Activated CD8-positive, alpha-beta memory T cell treated with anti-CD3 and anti-CD28 coated beads for 48 hours (primary cell): ENCODE measurements around the gene SART1.
"Not testable (repeated sequence)": the region's sequence is repeated elsewhere in the genome, so short reads cannot be mapped to it uniquely, and the experiment has no call there.

ENCODE experiments used
- DNase-seq, 3 experiments: peaks; one replicate each; pipeline ENCODE4 v3.0.0-alpha.2; 2020; ENCODE audit warnings: low read depth in 2 of 3, low spot score in 2 of 3

The SART1 gene

DNA sequence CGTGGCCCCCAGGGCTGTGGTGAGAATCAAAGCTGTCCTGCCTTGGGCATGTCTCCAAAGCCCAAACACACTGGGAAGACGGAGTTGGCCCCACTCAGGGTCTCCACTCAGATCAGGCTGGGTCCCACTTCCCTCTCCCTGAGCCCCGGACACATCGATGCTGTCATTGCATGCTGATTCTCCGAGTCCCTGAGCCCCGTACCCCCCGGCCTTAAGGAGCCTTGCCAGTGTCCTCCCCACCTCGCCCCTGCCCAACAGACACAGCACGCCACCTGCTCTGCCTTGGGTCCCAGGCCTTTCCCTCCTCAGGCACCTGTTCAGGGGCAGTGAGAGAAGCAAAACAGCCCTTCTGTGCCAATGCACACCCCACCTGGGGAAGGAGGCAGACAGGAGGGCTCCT is 25.8 kb downstream of the SART1 start:
- no peak for DNase-seq

DNA sequence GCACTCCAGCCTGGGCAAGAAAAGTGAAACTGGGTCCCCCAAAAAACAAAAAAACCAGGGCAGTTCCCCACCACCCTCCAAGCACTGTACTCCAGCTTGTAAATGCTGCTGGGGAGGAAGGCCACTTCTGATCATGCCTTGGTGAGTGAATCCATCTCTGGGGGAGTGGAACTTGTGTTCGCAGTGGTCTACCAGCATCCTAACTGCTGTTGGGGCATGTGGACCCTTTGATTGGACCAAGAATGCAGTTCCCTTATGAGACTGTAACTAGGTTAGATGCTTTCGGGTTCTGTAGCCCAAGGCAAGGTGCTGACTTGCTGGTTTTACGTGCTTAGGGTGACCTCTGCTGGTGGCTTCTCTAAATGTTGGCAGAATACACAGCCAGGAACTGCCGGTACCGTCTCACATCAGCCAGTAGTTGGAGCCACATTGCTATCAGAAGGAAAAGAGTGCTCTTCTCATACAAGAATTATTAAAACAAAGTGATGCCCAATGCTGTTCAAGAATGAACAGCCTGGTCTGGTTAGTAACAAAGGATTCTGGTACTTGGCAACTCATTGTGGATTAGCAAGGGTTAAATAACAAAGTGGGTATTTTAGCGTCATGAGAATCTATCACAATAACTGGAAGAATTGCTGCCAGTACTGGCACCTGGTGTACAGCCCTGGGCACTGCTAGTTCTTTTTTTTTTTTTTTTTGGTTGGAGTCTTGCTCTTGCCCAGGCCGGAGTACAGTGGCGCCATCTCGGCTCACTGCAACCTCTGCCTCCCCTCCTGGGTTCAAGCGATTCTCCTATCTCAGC is 27.5 kb downstream of the SART1 start:
- DNase-seq: peak; percentile 67 to 70 (median 68)

GRCh38 chr11:65992056-65992455 is 30.5 kb downstream of the SART1 start:
- DNase-seq: no peak

DNA sequence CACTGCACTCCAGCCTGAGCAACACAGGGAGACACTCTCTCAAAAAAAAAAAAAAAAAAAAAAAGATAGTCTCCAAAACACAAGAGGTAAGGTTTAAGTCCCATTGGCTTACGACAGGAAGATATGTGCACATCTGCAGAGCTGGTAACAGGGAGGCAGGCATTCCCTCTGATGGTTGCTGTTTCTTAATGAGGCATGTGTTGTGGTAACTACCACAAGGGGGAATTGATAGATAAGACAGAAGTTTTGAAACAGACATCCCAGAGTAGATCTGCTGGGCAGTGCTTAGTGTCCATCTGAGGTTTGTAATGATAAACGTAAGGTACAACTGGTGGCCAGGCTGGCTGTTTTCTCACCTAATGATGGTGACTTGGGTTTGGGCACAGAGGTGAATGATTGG is 35.8 kb downstream of the SART1 start:
- no peak for DNase-seq

GRCh38 chr11:66001942-66002647 is 40.6 kb downstream of the SART1 start, which contains the start of the genes BANF1 and EIF1AD:
BANF1 (plus strand) TSS chr11:66002503; CDS start chr11:66003251, 748 bp downstream.
EIF1AD (minus strand) TSS chr11:66002157; CDS start chr11:66000389, 1,768 bp downstream.
- DNase-seq: peak; percentile 67 to 86 (median 85)

DNA sequence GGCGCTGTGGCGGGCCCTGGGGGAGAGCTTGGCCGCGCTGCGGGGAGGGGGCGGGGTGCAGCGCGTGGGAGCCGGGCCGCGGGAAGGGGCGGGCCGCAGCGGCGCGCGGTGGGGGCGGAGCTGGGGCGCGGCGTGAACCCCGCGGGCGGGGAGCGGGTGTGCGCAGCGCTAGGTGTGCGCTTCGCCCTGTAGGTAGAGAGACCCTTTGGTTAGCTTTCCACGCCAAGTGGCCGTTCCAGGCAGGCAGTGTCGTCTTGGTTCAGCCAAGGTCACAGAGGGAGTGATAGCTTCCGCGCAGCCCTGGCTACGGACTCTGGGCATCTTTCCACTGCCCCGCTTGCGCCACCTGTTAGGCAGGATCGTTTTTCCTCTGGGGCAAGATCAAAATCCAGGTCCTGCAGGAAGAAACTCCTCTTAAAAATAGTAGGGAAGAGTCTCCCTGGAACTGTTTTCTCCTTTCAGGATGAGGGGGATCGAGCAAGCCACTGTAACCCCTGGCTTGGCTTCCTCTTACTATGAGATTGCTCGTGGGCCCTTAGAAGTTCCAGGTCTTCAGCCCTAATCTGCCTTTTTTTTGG is 41.2 kb downstream of the SART1 start:
- no peak for DNase-seq

DNA sequence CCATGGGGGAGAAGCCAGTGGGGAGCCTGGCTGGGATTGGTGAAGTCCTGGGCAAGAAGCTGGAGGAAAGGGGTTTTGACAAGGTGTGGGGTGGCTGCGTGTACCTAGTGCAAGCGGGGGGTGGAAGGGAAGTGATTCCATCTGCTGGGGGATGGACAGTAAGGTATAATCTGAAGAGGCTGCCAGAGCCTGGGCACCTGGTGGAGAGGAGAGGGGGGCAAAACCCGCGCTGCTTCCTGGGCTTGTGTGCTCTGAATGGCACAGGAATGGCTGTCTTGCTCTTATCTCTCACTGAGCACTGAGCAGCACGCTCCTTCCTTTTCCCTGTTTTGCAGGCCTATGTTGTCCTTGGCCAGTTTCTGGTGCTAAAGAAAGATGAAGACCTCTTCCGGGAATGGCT is 41.8 kb downstream of the SART1 start:
- no peak for DNase-seq

GRCh38 chr11:66004186-66004585 is 42.7 kb downstream of the SART1 start:
- DNase-seq: no peak

DNA sequence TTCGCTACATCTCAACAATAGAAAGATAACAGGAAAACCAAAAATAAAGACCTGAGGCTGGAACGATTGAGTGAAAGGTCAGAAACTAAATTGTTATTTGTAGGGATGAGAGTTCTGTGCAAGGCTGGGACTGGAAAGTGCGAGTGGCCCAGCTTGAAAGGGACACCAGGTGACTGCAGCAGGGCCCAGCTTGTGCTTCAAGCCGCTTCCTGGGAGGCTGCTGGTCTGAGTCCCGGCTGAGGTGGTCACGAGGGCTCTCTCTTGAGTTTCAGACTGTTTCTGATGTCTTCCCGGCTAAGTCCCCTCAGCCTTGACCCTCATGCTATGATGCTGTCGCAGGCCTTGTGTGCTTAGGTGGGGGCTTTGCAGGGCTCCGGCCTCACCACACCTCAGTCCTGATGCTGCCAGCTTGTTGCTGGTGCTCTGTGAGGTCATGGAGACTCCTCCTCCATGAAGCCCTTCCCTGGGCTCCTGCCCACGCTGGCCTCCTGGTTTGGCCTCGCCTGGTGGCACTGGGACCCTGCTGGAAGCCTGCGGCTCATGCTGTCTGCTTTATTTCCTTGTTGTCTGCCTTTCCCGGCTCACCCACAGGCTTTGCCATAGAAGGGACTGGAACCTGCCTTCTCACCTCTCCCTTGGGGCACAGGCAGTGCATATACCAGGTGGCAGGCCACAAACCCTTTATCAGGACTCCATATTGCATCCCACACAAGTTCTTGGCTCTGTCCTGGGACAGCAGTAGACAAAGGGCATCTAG is 44.8 kb downstream of the SART1 start:
- DNase-seq: no peak

DNA sequence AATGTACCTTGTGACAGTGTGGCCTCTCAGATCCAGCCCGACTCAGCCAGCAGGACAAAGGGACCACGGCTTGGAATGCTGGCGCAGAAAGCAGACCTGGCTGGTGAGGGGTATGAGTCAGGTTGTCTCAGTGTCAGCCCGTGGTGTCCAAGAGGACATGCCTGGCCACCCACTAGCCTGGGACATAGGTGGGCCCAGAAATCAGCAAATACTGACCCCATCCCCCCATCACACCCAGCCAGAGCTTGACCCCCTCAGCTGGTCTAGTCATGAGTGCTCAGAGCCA is 45.3 kb downstream of the SART1 start:
- DNase-seq: no peak

DNA sequence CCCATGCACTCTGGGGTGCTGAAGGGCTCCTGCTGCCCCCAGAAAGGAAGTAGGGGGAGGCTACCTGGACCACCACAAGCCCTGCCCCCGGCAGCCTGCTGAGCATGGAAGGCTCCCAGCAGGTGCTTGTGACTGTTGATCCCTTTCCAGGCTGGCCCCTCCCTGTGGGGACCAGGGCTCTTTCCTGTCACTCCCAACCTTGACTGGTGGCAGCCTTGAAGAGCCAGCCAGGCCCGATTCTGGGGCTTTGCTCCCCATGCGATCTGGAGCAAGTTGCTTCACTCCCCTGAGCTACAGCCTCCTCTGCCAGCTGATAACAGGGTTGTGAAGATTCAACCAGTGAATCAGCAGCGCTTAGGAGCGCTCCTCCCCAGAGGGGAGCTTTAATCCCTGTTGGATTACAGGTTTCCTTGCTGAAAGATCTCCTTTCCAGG is 45.7 kb downstream of the SART1 start:
- no peak for DNase-seq

DNA sequence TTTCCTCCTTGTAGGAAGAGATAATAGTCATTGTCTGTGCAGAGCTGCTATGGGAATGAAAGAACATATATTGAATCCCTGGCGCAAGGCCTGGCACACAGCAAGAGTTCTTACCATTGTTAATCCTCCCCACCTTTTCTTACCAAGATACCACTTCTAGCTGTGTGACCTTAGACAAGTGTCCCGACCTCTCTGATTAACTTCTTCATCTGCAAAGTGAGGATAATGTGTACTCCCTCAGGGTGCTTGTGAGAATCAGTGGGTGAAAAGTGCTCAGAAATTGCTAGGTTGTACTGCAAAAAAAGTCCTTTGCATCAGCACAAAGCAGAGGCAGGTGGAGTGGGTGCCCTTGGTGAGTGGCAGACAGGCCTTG is 46.5 kb downstream of the SART1 start:
- DNase-seq: no peak

DNA sequence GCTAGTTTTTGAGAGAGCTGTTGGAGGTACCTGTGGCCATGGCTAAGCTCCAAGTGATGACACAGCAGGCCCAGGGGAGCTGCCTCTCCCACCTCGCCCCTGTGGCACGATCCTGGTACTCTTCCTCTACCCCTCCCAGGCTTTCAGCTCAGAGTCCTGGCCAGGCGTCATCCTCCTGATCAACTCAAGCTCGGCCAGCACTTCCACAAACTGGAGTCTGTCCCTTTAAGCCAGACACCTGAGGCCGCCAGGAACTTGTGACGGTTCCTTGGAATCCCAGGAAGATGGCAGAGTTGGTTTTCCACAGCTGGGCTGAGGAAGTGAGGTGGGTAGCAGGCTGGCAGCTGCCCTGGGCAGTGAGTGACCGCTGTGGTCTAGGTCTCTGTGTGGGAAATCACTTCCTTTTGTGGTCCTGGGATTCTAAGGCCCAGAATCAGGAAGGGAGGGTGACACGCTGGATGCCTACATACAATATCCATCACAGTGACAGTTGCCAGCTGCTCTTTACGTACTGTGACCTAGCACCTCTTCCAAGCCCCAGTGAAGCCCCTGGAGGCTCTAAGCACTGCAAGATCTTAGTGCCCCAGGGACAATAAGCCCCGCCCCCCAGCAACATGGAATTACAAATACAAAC is 47.1 kb downstream of the SART1 start:
- DNase-seq: no peak

DNA sequence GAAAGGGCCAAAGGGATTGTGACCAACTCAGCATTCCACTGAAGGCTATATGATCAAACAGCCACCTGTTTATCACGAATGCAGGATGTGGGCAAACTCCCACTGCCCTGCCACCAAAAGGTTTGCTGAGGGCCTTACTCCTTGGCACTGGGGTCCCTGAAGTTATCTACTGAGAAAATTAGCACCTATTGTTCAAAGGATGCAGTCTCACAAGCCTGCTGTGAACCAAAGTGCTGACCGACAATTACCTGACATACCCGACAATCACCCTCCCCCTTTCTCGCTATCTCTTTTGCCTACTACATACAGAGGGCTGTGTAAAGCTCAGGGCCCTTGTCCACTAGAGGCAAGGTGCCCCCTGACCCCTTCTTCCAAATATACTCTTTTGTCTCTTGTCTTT is 48.5 kb downstream of the SART1 start:
- DNase-seq: not testable (repeated sequence)

DNA sequence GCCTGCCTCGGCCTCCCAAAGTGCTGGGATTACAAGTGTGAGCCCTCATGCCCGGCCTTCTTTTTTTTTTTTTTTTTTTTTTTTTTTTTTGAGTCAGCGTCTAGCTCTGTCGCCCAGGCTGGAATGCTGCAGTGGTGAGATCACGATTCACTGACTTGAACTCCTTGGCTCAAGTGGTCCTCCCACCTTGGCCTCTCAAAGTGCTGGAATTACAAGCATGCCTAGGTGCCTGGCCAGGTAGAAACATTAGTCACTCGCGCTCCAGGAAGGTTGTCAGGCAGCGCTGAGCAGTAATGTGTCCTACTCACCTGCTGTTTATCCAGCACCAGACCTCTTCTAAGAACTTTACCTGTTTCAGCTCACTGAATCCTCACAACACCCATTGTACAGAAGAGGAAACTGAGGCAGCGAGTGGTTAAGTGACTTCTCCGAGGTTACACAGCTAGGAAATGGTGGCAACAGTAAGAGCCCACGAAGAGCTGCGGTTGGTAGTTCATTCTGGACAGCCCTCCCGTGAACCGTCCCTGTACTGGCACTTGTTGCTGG is 49.8 kb downstream of the SART1 start:
- DNase-seq: no peak

DNA sequence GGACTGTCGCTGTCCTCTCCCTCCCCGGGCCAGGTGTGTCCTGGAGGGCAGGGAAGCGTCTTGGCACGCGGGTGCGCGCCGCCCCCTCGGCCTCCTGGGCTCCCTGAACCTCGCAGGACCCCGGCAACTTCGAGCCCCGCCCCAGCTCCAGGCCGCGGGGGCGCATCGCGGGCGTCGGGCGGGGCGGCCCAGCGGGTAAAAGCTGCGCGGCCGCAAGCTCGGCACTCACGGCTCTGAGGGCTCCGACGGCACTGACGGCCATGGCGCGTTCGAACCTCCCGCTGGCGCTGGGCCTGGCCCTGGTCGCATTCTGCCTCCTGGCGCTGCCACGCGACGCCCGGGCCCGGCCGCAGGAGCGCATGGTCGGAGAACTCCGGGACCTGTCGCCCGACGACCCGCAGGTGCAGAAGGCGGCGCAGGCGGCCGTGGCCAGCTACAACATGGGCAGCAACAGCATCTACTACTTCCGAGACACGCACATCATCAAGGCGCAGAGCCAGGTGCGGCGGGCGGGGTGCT is 50.3 kb downstream of the SART1 start, which contains the start of gene CST6:
Gene CST6 (plus strand): TSS at position 224 of the 519 bp plus-strand sequence. CDS start 37 bp downstream, at position 261.
- DNase-seq: no peak

GRCh38 chr11:66012371-66012945 is 50.9 kb downstream of the SART1 start:
- DNase-seq: no peak

DNA sequence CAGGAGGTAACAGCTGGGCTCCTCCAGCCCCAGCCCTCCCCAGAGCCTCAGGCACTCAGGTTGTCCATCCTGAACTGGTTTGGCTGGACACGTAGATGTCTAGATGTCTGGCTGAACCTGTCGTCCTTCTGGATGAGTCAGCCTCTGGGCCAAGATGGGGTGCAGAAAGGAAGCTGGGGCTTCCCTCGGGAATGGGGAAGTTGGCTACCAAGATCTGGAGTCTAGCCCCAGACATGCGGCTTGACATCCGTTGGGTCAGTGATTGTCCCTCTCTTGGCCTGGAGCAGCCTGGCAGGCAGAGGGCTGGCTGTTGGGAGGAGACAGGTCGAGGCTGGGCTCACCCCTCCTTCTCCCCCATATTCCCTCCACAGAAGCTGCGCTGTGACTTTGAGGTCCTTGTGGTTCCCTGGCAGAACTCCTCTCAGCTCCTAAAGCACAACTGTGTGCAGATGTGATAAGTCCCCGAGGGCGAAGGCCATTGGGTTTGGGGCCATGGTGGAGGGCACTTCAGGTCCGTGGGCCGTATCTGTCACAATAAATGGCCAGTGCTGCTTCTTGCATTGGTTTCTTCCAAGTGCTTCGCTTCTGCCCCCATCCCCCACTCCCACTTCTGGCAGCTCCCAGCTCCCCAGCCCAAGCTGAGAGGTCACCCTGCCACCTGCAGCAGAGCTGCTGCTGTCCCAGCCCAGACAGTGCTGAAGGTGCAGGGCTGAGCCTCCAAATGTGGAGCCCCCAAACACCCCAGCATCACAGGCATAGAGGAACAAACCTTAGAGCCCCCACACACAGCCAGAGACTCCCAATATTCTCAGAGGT is 51.6 kb downstream of the SART1 start:
- no peak for DNase-seq

GRCh38 chr11:66013762-66014100 is 52.2 kb downstream of the SART1 start:
- no peak for DNase-seq
